Calu3 (cell line): Measurements from ENCODE around the gene GFPT1. TPM values are rescaled to one million over a fixed set of nuclear protein-coding genes. Genes with fewer than 3 reads are reported as not detected.

ENCODE experiments used
- BruUV-seq: library from RNA; stranded (reverse); fragments of 400-500 nt; replicated peaks from 2 replicates; lab custom pipeline; 2021; lab: Mats Ljungman, UMichigan
- CTCF ChIA-PET: fragments of 300-600 bp; sonication (Branson Sonifier 250); formaldehyde crosslinking; loops from one replicate; lab custom pipeline; 2022; ENCODE audit warnings: antibody characterized with exemption; lab: Charles Lee
- DNase-seq: peaks from one replicate; pipeline ENCODE4 v3.0.0; 2022
- H3K27ac Mint-ChIP-seq: one replicate; pipeline ENCODE4 v1.8.0; 2022; ENCODE audit warnings: mixed read lengths; ENCODE audit not compliant: unreplicated experiment
- H3K27me3 Mint-ChIP-seq: one replicate; pipeline ENCODE4 v1.8.0; 2022; ENCODE audit warnings: mixed read lengths; ENCODE audit not compliant: unreplicated experiment
- H3K36me3 Mint-ChIP-seq: one replicate; pipeline ENCODE4 v1.8.0; 2022; ENCODE audit warnings: mild to moderate bottlenecking, moderate library complexity, mixed read lengths; ENCODE audit not compliant: insufficient read depth, unreplicated experiment
- H3K4me1 Mint-ChIP-seq: one replicate; pipeline ENCODE4 v1.8.0; 2022; ENCODE audit warnings: mild to moderate bottlenecking, low read depth, mixed read lengths; ENCODE audit not compliant: unreplicated experiment
- H3K4me3 Mint-ChIP-seq: one replicate; pipeline ENCODE4 v1.8.0; 2022; ENCODE audit warnings: mild to moderate bottlenecking, low read depth, moderate library complexity, mixed read lengths; ENCODE audit not compliant: unreplicated experiment
- H3K9me3 Mint-ChIP-seq: one replicate; pipeline ENCODE4 v1.8.0; 2022; ENCODE audit warnings: low read depth, mixed read lengths; ENCODE audit not compliant: unreplicated experiment
- intact Hi-C: fragments of 100-400 bp; cut with micrococcal nuclease; formaldehyde crosslinking; loops from one replicate; pipeline ENCODE4 v1.10.0; 2022; ENCODE audit not compliant: unreplicated experiment
- total RNA-seq: library from RNA; stranded (reverse); gene quantifications from 2 replicates; pipeline ENCODE4 v1.2.3, GENCODE V29; 2022
- TF ChIP-seq, protein P1 (sequence below): fragments of 200-600 bp; IDR thresholded peaks from one replicate; pipeline ENCODE4 v1.8.0; 2022; ENCODE audit warnings: antibody characterized with exemption; ENCODE audit not compliant: unreplicated experiment

The GFPT1 gene
- total RNA-seq, 1 experiment from 2014 or later: 98.0 TPM

- Mint-ChIP-seq H3K36me3 (peaks cover 80% of the 10 kb centered on the region), H3K9me3 (no peaks in the 10 kb centered on the region), H3K4me3 (no peak overlapping the region), H3K27ac (no peak overlapping the region), H3K27me3 (no peaks in the 10 kb centered on the region), H3K4me1 (no peaks in the 10 kb centered on the region)
- CTCF ChIA-PET: no interaction called here
- no TSS peak for BruUV-seq
- TF ChIP-seq, protein P1, sequence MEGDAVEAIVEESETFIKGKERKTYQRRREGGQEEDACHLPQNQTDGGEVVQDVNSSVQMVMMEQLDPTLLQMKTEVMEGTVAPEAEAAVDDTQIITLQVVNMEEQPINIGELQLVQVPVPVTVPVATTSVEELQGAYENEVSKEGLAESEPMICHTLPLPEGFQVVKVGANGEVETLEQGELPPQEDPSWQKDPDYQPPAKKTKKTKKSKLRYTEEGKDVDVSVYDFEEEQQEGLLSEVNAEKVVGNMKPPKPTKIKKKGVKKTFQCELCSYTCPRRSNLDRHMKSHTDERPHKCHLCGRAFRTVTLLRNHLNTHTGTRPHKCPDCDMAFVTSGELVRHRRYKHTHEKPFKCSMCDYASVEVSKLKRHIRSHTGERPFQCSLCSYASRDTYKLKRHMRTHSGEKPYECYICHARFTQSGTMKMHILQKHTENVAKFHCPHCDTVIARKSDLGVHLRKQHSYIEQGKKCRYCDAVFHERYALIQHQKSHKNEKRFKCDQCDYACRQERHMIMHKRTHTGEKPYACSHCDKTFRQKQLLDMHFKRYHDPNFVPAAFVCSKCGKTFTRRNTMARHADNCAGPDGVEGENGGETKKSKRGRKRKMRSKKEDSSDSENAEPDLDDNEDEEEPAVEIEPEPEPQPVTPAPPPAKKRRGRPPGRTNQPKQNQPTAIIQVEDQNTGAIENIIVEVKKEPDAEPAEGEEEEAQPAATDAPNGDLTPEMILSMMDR: no peak
- intact Hi-C loops: no loop called here
- no peak for DNase-seq
Observed at GRCh38 chr2:69344305-69344704, 42.7 kb downstream of the GFPT1 start.

DNA sequence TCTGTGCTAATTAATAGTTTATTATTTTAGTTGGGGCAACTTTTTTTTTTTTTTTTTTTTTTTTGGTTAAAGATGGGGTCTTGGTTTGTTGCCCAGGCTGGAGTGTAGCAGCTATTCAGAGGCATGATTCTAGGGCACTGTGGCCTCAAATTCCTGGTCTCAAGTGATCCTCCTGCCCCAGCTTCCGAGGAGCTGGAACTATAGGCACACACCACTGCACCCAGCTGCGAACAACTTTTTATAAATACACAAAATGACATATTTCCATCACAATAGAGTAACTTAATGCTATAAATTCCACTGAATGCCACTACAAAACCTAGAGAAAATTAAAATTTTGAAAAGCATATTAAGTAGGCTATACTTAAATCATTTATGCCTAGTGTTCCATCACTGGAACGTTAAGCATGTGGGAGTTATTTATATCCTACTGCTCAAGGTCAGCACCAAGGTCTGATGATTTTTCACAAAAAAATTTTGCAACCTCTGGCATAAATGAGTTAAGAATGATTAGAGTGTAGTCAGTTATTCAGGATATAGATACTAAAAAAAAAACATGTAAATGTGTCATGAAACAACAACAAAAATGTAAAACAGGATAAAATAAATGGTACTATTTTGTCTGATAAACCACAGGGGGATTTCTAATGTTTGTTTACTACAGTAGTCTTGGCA lies 46.8 kb downstream of the GFPT1 start:
- Mint-ChIP-seq H3K27me3 (no peaks in the 10 kb centered on the region), H3K4me3 (no peak overlapping the region), H3K36me3 (peaks cover 91% of the 10 kb centered on the region), H3K27ac (no peak overlapping the region), H3K4me1 (no peaks in the 10 kb centered on the region), H3K9me3 (no peaks in the 10 kb centered on the region)
- no peak for DNase-seq
- CTCF ChIA-PET: no interaction called here
- no TSS peak for BruUV-seq
- intact Hi-C loops: no loop called here
- TF ChIP-seq, protein P1: no peak

DNA sequence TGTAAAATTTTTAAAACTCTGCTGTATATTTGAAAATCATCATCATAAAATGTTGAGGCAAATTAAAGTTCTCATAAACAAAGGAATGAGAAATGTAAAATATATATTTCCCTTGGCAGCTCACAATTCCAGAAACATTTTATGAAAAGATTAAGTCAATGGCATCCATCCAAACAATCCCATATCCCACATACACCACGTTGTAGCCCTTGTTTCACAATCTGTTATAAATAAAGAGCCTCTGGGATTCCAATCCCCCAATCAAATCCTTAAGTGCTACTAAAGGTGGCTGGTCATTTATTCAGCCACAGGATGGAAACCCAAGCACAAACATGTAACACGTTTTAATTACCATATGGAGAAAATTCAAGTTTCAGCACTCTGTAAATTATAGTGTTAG lies 51.7 kb downstream of the GFPT1 start:
- BruUV-seq: no TSS peak
- Mint-ChIP-seq H3K27me3 (no peaks in the 10 kb centered on the region), H3K36me3 (peaks cover 88% of the 10 kb centered on the region), H3K4me1 (no peaks in the 10 kb centered on the region), H3K27ac (no peak overlapping the region), H3K4me3 (no peak overlapping the region), H3K9me3 (no peaks in the 10 kb centered on the region)
- TF ChIP-seq, protein P1: no peak
- CTCF ChIA-PET: no interaction called here
- intact Hi-C loops: no loop called here
- DNase-seq: no peak

GRCh38 chr2:69333352-69333751 lies 53.7 kb downstream of the GFPT1 start:
- intact Hi-C loops: no loop called here
- H3K4me3 Mint-ChIP-seq: no peak overlapping the region
- no TSS peak for BruUV-seq
- H3K27ac Mint-ChIP-seq: no peak overlapping the region
- no peaks in the 10 kb centered on the region for H3K4me1 Mint-ChIP-seq
- no peaks in the 10 kb centered on the region for H3K9me3 Mint-ChIP-seq
- CTCF ChIA-PET: no interaction called here
- H3K36me3 Mint-ChIP-seq: peaks cover 88% of the 10 kb centered on the region
- TF ChIP-seq, protein P1: no peak
- H3K27me3 Mint-ChIP-seq: no peaks in the 10 kb centered on the region
- no peak for DNase-seq
